Activated naive CD4-positive, alpha-beta T cell (primary cell): ENCODE data around the gene FUT8.
A peak's percentile ranks its signal among the peaks of the same experiment; 100 is the strongest.

Experiments used
- DNase-seq, 4 experiments: peaks; one replicate each; lab custom pipeline; 2025; lab: John Stamatoyannopoulos, UW

The FUT8 gene

DNA sequence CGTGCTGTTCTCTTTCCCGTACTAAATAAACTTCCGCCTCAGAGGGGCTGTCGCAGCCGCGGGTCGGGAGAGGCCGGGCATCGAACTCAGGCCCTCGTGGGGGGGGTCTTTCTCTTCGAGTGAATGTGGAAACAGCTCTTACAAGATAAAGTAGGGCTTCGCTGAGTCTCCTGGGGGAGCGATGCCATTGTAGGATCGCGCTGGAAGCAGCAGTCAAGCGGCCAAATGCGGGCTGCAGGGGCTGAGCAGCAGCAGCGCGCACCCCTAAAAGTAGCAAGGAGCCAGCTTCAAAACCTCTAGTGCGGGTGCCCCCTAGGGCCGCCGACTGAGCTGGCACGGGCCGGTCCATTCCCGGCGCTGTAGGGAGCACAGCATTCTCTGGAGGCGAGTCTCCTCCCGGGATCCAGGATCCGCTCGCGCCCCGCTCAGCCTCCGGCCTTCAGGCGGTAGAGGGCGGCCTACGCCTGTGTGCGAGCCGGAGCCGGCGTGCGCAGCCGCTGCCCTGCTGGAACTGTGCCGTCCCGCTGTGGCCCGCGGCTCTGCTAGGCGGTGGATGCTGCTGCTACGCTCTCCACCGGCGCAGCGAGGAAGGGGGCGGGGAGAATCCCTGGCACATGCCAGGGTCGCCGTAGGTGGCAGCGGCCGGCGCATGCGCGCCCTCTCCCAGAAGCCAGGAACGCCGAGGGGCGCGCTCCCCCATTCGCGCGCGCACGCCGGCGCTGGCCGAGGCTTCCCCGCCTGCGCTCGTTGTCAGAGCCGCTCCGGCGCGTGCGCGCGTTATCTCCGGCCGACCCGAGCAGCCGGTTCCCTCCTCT, at the start of gene FUT8:
TSS of gene FUT8 (plus strand) at position 699 of the 815 bp plus-strand sequence. CDS start 148,834 bp downstream, outside the sequence.
- DNase-seq: peak; percentile 85 to 96 (median 86)

DNA sequence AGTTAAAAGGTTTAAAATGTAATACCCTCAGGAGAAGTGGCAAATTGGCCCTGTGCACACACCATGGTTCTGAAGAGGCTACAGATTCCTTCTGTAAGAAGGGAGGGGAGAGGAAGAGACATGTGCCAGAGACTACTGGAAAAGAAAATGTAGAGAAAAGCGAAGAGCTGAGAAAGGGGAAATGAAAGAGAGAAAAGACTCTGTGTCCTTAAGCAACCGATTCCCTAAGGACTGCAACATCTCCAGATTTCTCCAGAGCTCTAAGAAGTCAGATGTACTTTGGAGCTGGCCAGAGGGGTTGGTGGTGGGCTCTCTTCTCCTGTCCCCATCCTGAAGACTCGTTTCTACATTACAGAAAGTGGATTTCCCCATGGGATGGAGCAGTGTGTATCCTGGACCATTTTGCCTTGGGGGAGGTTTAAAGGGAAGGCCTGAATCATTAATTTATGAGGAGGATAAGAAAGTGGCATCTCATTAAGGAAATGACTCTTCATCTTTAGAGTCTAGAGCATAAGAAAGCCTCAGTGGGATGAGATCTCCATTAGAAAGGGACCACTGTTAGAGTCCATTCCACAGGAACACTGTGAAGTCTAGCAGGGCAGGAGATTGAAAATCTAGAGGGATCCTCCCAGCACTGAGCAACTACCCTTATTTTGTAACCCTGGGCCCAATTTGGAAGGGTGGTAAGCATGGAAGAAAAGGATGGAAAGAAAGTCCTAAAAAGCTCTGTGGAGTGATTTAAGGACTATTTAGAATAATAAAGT, 45.5 kb upstream of the FUT8 start:
- DNase-seq: no peak

- DNase-seq: no peak
Observed at GRCh38 chr14:65369560-65369959, 43.0 kb upstream of the FUT8 start.

DNA sequence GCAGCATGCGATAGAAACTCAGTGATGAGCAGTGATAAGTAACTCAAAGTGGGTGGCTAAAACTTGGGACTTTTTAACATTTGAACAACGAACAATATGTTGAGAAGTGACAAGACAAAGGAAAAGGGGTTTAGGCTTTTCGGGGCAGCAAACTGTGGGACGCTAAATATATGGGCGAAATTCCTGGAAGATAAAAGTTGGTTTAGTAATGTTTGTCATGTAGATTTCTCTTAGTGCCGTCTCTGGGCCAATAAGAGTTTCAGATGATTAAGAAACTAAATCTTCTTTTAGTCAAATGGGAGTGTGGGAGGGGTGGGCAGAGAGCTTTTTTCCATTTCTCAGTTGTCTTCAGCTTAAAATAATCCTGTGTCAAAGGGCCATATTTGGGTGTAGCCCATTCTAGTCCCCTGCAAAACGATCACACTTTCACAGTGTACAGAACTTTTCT, 41.7 kb upstream of the FUT8 start:
- DNase-seq: no peak

DNA sequence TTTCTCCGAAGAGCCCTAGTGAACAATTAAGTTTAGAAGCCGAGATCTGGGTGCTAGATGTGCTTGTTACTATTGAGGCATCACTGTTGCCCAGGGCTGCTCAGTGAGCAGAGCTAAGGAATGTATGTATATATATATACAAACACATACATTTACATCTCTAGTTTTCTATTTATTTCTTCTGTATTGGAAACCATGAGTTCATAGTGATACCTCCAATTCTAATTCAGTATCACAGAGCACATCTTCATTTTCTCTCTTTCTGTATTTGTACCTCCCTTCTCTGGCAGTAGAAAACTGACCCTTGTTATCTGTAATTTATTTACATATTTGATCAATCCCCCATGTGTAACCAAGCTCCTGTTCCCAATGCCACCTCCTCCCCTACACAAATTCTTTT, 40.7 kb upstream of the FUT8 start:
- DNase-seq: no peak

DNA sequence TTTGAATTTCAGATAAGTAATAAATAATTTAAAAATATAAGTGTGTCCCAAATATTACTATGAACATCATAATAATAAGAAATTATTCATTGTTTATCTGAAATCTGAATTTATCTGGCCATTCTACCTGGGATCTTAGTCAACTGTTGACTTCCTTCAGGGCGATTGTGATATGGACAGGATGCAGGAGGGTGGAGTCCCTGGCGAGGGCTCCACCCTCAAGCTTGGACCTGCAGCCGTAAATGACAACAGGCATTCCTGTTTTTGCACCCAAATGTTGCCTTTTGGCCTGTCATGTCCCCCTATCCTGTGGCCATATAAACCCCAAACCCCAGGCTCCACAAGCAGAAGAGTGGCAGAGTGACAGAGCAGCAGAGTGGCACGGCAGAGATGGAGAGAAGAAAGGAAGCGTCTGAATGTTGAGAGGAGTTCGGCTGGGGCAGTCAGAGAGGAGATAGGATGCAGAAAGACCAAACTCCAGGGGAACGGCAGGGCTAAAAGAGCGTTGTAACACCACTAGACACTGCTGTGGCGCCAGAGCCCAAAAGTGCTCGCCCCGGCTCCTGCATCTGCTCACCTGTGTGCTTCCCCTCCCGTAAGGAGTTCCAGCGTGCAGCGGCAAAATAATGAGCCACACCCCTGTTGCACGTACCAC, 39.4 kb upstream of the FUT8 start:
- no peak for DNase-seq

- DNase-seq: no peak
Observed at GRCh38 chr14:65373671-65374039, 38.9 kb upstream of the FUT8 start.

DNA sequence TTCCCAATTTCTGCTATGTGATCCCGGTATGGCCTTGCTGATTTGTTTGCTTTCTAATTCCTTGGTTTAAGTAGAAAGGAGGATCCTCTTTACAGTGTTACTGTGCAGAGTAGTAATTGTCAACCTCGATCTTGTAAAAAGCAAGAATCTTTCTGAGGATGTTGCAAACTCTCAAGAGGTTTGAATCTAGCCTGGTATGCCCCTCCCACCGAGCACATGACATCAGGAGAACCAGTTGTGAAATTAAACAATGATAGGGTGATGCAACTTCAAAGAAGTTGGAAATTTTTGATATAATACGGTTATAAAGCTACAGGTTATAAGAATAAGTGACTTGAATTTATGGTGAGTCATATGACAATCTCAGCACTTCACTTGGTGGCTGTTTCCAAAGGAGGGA, 35.0 kb upstream of the FUT8 start:
- DNase-seq: no peak

- DNase-seq: no peak
Observed at GRCh38 chr14:65382586-65382985, 29.9 kb upstream of the FUT8 start.

- no peak for DNase-seq
Observed at GRCh38 chr14:65387171-65387570, 25.4 kb upstream of the FUT8 start.

- DNase-seq: no peak
Observed at GRCh38 chr14:65387628-65388027, 24.9 kb upstream of the FUT8 start.

DNA sequence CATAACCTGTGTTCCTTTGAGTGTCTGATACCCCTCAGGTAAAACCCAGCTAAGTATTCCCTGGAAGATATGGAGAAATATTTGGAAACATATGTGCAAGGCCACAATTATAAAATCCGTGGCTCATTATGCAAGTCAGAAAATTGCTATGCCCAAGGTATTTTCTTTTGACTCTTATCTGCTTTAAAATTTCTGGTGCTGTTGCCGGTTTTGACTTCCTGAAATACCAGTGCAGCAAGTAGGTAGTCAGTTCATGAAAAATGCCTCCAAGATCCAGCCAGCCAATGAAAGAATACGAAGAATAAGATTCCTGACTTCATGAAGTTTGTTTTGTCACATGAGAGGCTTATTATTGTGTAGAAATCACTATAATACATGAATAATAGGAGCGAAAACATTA, 20.2 kb upstream of the FUT8 start:
- no peak for DNase-seq

DNA sequence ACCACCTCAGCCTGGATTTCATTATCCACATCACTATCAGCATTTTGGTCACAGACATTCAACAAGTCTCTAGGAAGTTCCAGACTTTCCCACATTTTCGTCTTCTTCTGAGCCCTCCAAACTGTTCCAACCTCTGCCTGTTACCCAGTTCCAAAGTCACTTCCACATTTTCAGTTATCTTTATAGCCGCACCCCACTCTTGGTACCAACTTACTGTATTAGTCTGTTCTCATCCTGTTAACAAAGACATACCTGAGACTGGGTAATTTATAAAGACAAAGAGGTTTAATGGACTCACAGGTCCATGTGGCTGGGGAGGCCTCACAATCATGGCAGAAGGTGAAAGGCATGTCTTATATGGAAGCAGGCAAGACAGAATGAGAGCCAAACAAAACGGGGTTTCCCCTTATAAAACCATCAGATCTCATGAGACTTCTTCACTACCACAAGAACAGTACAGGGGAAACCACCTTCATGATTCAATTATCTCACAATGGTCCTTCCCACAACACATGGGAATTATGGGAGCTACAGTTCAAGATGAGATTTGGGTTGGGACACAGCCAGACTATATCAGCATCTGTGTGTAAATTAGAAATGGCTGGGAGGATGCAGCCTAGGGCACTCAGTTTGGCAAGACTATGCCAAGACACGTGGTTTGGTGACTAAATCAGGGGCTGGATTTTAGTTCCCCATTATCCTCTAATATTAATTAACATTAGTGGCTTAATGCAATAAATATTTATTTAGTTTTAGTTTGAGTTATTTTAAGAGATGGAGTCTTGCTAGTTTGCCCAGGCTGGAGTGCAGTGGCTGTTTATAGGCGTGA, 16.2 kb upstream of the FUT8 start:
- no peak for DNase-seq

DNA sequence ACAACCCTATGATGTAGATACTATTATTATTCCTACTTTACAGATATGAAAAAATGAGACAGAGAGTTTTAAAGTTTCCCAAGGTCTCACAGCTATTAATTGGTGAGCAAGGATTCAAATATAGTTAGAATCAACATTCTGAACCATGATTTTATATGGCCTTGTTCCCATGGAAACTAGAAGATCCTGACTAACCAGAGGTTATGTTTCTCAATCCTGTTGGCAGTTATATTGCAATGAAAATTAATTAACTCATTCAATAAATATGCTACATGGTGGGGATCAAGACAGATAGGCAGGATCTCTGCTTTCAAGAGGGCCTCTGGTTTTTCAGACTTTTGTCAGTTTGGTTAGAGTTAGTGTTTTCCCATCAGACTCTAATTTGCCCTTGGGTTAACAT, 9.3 kb upstream of the FUT8 start:
- no peak for DNase-seq

DNA sequence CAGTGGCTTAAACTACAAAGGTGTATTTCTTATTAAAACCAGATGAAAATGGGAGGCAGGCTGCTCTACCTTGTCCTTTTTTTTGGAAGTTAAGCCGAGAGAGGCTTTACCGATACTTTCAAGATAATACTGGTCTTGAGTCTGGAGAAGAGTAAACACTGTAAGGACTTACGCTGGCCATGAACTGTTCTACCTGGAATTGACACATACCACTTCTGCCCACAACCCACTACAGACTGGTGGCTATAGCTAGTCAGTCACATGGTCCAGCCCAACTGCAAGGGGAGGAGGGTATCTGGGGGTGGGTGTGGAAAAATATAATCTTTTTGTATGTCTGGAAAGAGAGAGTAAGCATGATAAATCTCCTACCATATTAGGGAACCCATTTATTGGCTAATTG, 4.4 kb upstream of the FUT8 start:
- no peak for DNase-seq

- no peak for DNase-seq
Observed at GRCh38 chr14:65410640-65411039, 1.9 kb upstream of the FUT8 start.

DNA sequence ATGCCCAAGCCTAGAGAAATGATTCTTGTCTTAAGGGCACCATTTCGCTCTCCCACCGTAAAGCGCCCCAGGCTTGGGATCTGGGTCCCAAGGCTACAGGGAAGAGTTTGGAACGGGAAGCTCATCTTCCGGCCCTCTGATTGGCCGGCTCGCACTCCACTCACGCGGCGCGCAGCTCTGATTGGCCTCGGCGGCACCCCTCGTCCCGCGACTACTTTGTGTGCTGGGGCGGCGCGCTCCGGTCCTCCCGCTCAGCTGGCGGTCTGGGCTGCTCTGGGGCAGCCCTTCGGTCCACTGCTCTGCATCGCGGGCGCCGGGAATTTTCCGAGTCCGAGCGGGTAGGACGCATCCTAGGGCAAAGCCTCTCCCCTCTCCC, 886 bp upstream of the FUT8 start:
- DNase-seq: peak; percentile 47 to 70 (median 58)

DNA sequence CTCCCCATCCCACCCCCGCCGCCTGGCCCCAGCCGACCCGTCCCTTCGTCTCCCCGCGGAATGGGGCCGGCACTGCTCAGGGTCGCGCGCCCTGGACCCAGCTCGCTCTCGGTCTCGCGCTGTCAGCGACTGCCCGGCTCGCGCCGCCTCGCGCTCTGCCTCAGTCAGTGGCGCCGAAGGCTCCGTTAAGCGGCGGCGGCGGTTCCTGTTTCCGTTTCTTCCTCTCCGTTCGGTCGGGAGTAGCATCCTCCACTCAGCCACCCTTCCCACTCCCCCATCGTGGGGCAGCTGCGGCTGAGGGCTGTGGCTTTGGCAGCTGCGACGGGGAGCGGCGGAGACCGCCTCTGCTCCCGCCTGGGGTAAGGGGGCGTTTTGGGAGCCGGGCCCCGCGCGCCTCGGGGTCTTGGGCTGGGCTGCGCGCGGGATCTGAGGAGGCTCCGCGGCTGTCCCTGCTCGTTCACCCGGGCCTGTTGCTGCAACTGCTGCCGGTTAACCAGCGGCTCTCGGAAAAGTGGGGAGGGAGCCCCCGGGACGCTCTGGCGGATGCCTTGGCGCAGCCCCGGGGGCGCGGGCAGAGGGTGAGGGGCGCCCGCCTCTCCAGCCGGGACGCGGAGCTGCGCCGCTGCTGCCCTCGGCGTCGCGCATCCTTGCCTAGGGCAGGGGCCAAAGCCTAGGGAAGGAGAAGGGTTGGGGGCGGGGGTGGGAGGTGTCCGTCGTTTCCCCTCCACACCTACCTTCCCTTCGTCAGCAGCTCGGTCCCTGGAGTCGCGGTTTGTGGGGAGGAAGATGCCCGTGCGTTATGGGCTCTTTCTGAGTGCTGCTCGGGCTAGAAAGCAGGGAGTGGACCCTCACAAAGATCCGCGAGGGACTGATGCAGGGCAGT, 567 bp downstream of the FUT8 start:
- peak in 2 of 4 experiments; percentile 66 to 74 for DNase-seq

DNA sequence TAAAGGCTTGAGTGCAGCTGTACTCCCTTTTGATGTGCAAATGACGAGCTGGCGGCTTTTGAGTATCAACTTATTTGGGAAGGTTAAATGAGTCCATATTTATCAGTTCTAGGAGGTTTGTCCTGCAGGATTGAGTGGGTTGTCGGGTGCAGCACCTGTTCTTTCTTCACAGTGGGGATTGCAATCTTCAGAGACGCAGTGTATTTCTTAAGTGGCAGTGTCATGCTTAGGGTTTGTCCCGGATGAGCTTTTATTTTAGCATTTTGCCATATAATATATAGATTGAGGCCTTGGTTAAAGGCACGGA, 1.2 kb downstream of the FUT8 start:
- DNase-seq: no peak

GRCh38 chr14:65414961-65415589, 2.5 kb downstream of the FUT8 start:
- DNase-seq: no peak

GRCh38 chr14:65415613-65416012, 3.1 kb downstream of the FUT8 start:
- no peak for DNase-seq
